GM21390 (cell line): ENCODE data around the gene GTF2H3.
"Not testable (repeated sequence)": the region's sequence is repeated elsewhere in the genome, so short reads cannot be mapped to it uniquely, and the experiment has no call there.

Experiments
- ATAC-seq: cut with Tn5 transposase; IDR thresholded peaks from one replicate; pipeline ENCODE4 v1.9.1; 2021; ENCODE audit not compliant: unreplicated experiment

The GTF2H3 gene

GRCh38 chr12:123633379-123634141 lies at the start of gene GTF2H3, which contains the start of gene EIF2B1:
Gene GTF2H3, plus strand, starts transcription at chr12:123633829. Its CDS starts 31 bp downstream, at chr12:123633860.
Gene EIF2B1, minus strand, starts transcription at chr12:123633686. Its CDS starts 129 bp downstream, at chr12:123633557.
- ATAC-seq, result peak; percentile 92

GRCh38 chr12:123591702-123592481 lies 41.7 kb upstream of the GTF2H3 start:
- ATAC-seq, result no peak

DNA sequence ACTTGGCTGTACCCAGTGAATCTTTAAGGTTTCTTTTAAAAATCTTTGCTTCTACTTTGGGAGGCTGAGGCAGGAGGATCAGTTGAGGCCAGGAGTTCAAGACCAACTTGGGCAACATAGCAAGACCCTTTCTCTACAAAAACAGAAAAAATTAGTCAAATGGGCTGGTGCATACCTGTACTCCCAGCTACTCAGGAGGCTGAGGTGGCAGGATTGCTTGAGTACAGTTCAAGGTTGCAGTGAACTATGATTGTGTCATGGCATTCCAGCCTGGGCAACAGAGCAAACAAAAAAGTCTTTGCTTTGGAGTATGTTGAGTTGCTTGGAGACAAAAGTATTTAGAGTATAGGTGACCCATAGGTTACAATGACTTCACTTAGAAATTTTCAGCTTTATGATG lies 37.9 kb upstream of the GTF2H3 start:
- ATAC-seq, result no peak

GRCh38 chr12:123597100-123597499 lies 36.5 kb upstream of the GTF2H3 start:
- ATAC-seq, result no peak

- ATAC-seq, result no peak
These were observed 35.1 kb upstream of the GTF2H3 start for GRCh38 chr12:123598522-123598921.

- ATAC-seq, result no peak
These were observed 34.3 kb upstream of the GTF2H3 start for GRCh38 chr12:123599310-123599709.

DNA sequence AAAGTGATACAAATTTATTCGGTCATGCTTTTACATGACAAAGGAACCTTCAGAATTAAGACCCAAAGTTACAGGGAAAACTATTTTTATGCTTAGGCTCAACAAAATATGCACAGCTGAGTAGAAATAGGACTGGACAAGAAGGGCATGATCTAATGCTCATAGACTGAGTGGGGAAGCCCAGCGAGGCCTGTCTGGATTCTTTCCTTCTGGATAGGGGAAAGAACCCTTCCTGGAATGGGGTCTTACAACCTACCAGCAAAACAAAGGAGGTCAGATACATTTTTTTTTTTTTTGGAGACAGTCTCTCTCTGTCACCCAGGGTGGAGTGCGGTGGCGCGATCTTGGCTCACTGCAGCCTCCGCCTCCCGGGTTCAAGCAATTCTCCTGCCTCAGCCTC lies 33.9 kb upstream of the GTF2H3 start:
- ATAC-seq, result no peak

GRCh38 chr12:123601602-123602489 lies 31.8 kb upstream of the GTF2H3 start, which contains the start of gene DDX55:
Gene DDX55, plus strand, starts transcription at chr12:123602099. Its CDS starts 50 bp downstream, at chr12:123602149.
- peak; percentile 90 for ATAC-seq

GRCh38 chr12:123602651-123603195 lies 30.9 kb upstream of the GTF2H3 start:
- ATAC-seq, result no peak

DNA sequence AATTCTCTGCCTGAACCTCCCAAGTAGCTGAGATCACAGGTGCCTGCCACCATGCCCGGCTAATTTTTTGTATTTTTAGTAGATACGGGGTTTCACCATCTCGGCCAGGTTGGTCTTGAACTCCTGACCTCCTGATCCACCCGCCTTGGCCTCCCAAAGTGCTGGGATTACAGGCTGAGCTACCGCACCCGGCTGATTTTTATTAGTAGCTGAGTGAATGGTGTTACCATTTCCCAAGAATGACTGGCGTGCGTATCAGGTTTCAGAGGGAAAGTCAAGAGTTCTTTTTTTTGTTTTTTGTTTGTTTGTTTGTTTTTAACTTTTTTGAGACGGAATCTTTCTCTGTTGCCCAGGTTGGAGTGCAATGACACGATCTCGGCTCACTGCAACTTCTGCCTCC lies 30.1 kb upstream of the GTF2H3 start:
- not testable (repeated sequence) for ATAC-seq

GRCh38 chr12:123607756-123608155 lies 25.9 kb upstream of the GTF2H3 start:
- ATAC-seq, result no peak

DNA sequence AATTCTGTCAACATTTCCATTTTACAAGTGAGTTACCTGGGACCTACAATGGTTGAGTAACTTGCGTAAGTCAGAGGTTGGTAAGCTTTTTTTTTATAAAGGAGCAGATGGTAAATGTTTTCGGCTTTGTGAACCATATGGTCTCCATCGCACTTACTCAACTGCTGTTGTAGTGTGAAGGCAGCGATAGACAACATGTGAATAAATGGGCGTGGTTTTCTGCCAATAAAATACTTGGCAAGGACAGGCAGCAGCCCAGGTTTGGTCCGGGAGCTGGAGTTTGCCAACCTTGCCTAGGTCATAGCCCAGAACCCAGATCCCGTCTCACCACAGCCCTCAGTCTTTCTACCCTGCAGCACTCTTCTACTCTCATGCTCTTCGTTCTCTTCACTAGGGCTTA lies 25.4 kb upstream of the GTF2H3 start:
- no peak for ATAC-seq

GRCh38 chr12:123614110-123614509 lies 19.5 kb upstream of the GTF2H3 start:
- ATAC-seq, result no peak

- no peak for ATAC-seq
These were observed 19.1 kb upstream of the GTF2H3 start for GRCh38 chr12:123614531-123614930.

GRCh38 chr12:123617144-123617543 lies 16.5 kb upstream of the GTF2H3 start:
- ATAC-seq, result no peak

GRCh38 chr12:123617580-123617979 lies 16.0 kb upstream of the GTF2H3 start:
- ATAC-seq, result no peak

GRCh38 chr12:123621101-123621500 lies 12.5 kb upstream of the GTF2H3 start:
- no peak for ATAC-seq

DNA sequence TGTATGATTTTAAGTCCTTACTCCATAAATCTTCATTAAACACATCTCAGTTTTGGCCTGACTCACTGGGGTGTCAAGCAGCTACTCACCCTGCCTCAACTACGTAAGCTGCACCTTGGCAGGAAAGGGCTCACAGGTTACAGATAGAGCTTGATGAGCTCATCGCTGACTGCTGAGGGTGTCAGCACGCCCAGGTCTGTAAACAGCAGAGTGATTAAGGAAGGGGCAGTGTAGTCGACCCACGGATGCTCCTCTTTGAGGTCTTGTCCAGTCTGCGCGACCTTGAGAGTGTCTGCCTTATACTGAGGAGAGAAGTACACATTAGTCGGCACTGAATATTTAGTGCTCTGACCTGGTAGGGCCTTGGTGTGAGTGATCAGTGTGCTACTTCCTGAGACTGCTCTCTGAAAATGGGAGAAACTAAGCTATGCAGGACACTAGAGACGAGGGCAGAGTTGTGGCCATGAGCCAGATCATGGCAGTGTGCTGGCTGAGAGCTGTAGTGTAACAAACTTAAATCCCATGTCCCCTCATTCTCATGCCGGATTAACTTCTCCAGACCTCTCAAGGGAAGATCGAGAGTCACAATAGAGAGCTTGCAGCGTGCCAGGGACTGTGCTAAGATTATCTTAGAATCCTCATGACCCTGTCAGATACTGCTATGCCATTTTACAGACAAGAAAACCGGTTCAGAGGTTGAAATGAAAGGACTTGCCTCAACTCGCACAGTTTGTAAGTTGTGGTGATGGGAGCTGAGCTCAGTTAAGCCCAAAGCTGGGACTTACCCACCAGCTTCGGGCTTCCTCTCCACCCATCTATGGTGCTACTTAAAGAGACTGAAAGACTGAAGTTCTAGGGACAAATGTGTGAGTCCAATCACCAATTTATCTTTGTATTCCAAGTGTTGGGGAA lies 11.8 kb upstream of the GTF2H3 start:
- no peak for ATAC-seq

GRCh38 chr12:123634142-123634561 lies 523 bp downstream of the GTF2H3 start:
- ATAC-seq, result no peak

- no peak for ATAC-seq
These were observed 10.3 kb downstream of the GTF2H3 start for GRCh38 chr12:123643911-123644310.
